ENCODE data around the gene FCHSD2. TPM values are rescaled to one million over a fixed set of nuclear protein-coding genes. Genes with fewer than 3 reads are reported as not detected.
A peak's percentile ranks its signal among the peaks of the same experiment; 100 is the strongest.
"Not testable (repeated sequence)": the region's sequence is repeated elsewhere in the genome, so short reads cannot be mapped to it uniquely, and the experiment has no call there.

Gene FCHSD2
- total and polyA plus RNA-seq, 7 donors: 5.7 to 18.5 (median 9.7) TPM

GRCh38 chr11:72793076-72793424 is 349.1 kb downstream of the FCHSD2 start:
- Histone ChIP-seq H3K4me3 (peak overlapping the region; percentile 74), H3K27ac (peak overlapping the region; percentile 91), H3K9me3 (no peaks in the 10 kb centered on the region), H3K4me1 (peaks cover 24% of the 10 kb centered on the region), H3K27me3 (ENCODE audit: insufficient read depth in 3 of 3, low read length in 2 of 3) (no peaks in the 10 kb centered on the region), H3K36me3 (ENCODE audit: insufficient read depth in 1 of 2, low read depth in 1 of 2) (no peaks in the 10 kb centered on the region)
- intact Hi-C loops (cut with DNase I): loop anchor here (2.0 to 5.0 kb wide), 3 partner anchors 66 to 206 kb away; no protein-coding TSS in a partner anchor
- ATAC-seq (no peak), DNase-seq (no peak)
- 76 to 85% (median 77%) methylated on average over 2 of the region's 2 CpGs for WGBS, 3 donors
- TF ChIP-seq CTCF (IDR thresholded peaks at IDR 0.05): no peak

GRCh38 chr11:72792437-72793021 is 349.6 kb downstream of the FCHSD2 start:
- Histone ChIP-seq H3K9me3 (no peaks in the 10 kb centered on the region), H3K4me1 (peaks cover 24% of the 10 kb centered on the region), H3K4me3 (no peak overlapping the region), H3K36me3 (ENCODE audit: insufficient read depth in 1 of 2, low read depth in 1 of 2) (no peaks in the 10 kb centered on the region), H3K27ac (peak overlapping the region; percentile 91), H3K27me3 (ENCODE audit: insufficient read depth in 3 of 3, low read length in 2 of 3) (no peaks in the 10 kb centered on the region)
- DNase-seq (no peak), ATAC-seq (no peak)
- intact Hi-C loops (cut with DNase I): loop anchor here (2.0 to 5.0 kb wide), 3 partner anchors 66 to 205 kb away; no protein-coding TSS in a partner anchor
- TF ChIP-seq CTCF (IDR thresholded peaks at IDR 0.05): no peak
- 95 to 100% (median 98%) methylated on average over 3 of the region's 3 CpGs for WGBS, 3 donors

GRCh38 chr11:72791228-72791627 is 350.9 kb downstream of the FCHSD2 start:
- H3K27me3 ChIP-seq (ENCODE audit: insufficient read depth in 3 of 3, low read length in 2 of 3); H3K36me3 ChIP-seq (ENCODE audit: insufficient read depth in 1 of 2, low read depth in 1 of 2); DNase-seq; H3K27ac ChIP-seq; H3K9me3 ChIP-seq; H3K4me3 ChIP-seq; ATAC-seq: not testable (repeated sequence)
- peaks cover 24% of the 10 kb centered on the region for H3K4me1 ChIP-seq
- 84 to 89% (median 87%) methylated on average over 7 of the region's 7 CpGs for WGBS, 3 donors
- intact Hi-C loops (cut with DNase I): loop anchor here in 1 of 2 donors (5.0 kb wide), 1 partner anchor 204 kb away; no protein-coding TSS in a partner anchor

GRCh38 chr11:72789493-72790131 is 352.5 kb downstream of the FCHSD2 start:
- no peak for TF ChIP-seq CTCF (IDR thresholded peaks at IDR 0.05)
- H3K4me1 ChIP-seq: peaks cover 24% of the 10 kb centered on the region
- peak overlapping the region; percentile 63 for H3K27ac ChIP-seq
- WGBS, 3 donors: 43 to 55% (median 48%) methylated on average over 10 of the region's 10 CpGs
- DNase-seq: peak in 1 of 2 donors; percentile 72
- intact Hi-C loops (cut with DNase I): loop anchor here in 1 of 2 donors (5.0 kb wide), 1 partner anchor 202 kb away; no protein-coding TSS in a partner anchor
- H3K4me3 ChIP-seq: no peak overlapping the region
- H3K27me3 ChIP-seq (ENCODE audit: insufficient read depth in 3 of 3, low read length in 2 of 3): no peaks in the 10 kb centered on the region
- ATAC-seq: peak; percentile 38 to 70 (median 52)
- no peaks in the 10 kb centered on the region for H3K9me3 ChIP-seq
- no peaks in the 10 kb centered on the region for H3K36me3 ChIP-seq (ENCODE audit: insufficient read depth in 1 of 2, low read depth in 1 of 2)

- no peak for TF ChIP-seq CTCF (IDR thresholded peaks at IDR 0.05)
- 84 to 91% (median 88%) methylated on average over 7 of the region's 7 CpGs for WGBS, 3 donors
- Histone ChIP-seq H3K4me1 (peaks cover 16% of the 10 kb centered on the region), H3K27ac (no peak overlapping the region), H3K36me3 (ENCODE audit: insufficient read depth in 1 of 2, low read depth in 1 of 2) (no peaks in the 10 kb centered on the region), H3K9me3 (no peaks in the 10 kb centered on the region), H3K4me3 (no peak overlapping the region), H3K27me3 (ENCODE audit: insufficient read depth in 3 of 3, low read length in 2 of 3) (no peaks in the 10 kb centered on the region)
- no peak for ATAC-seq
- intact Hi-C loops (cut with DNase I): no loop called here
- DNase-seq: no peak
Observed at GRCh38 chr11:72788241-72788640, 353.9 kb downstream of the FCHSD2 start.
